Head of caudate nucleus (tissue), 42 donors: ENCODE results near the gene PKP3.
A peak's percentile ranks its signal among the peaks of the same experiment; 100 is the strongest.
"Not testable (repeated sequence)": the region's sequence is repeated elsewhere in the genome, so short reads cannot be mapped to it uniquely, and the experiment has no call there.

ENCODE experiments used
- DNase-seq, 42 donors: peaks; one replicate each; pipeline versions ENCODE4 v3.0.0 to v3.0.0-alpha.2; 2020 to 2021; ENCODE audit warnings: mixed read lengths in 7 of 42
- intact Hi-C: fragments of 100-400 bp; cut with DNase I; formaldehyde crosslinking; loops from one replicate; pipeline ENCODE4 v1.15.0; 2022

Gene PKP3

GRCh38 chr11:394034-394857 lies at the start of gene PKP3:
TSS of gene PKP3 (plus strand) at chr11:394209. CDS start at chr11:394293, 84 bp downstream.
- intact Hi-C loops = no loop called here
- DNase-seq = no peak

- intact Hi-C loops = no loop called here
- peak in 1 of 42 donors; percentile 10 for DNase-seq
Measured at GRCh38 chr11:344836-345578, 49.0 kb upstream of the PKP3 start.

GRCh38 chr11:346529-346928 lies 47.5 kb upstream of the PKP3 start:
- intact Hi-C loops = no loop called here

GRCh38 chr11:349270-349954 lies 44.6 kb upstream of the PKP3 start:
- intact Hi-C loops = not testable (repeated sequence)
- peak in 1 of 42 donors; percentile 12 for DNase-seq

More at GRCh38 chr11:346529-346928, 47.5 kb upstream of the PKP3 start:
- no peak for DNase-seq

GRCh38 chr11:350033-350722 lies 43.8 kb upstream of the PKP3 start:
- intact Hi-C loops = loop anchor here (10.0 kb wide), 2 partner anchors 45 to 145 kb away; partner anchors contain the start of genes BET1L, IFITM2 and RIC8A
- DNase-seq = peak in 1 of 42 donors; percentile 12

GRCh38 chr11:350723-351255 lies 43.2 kb upstream of the PKP3 start:
- intact Hi-C loops = loop anchor here (10.0 kb wide), 2 partner anchors 46 to 146 kb away; partner anchors contain the start of genes BET1L, IFITM2 and RIC8A
- DNase-seq = no peak

GRCh38 chr11:351411-351810 lies 42.6 kb upstream of the PKP3 start:
- intact Hi-C loops = loop anchor here (10.0 kb wide), 2 partner anchors 47 to 147 kb away; partner anchors contain the start of genes BET1L, IFITM2 and RIC8A
- DNase-seq = no peak

GRCh38 chr11:352456-353031 lies 41.5 kb upstream of the PKP3 start:
- intact Hi-C loops = loop anchor here (10.0 kb wide), 2 partner anchors 48 to 148 kb away; partner anchors contain the start of genes BET1L, IFITM2 and RIC8A
- DNase-seq = no peak

- intact Hi-C loops = loop anchor here (10.0 kb wide), 2 partner anchors 49 to 149 kb away; partner anchors contain the start of genes BET1L, IFITM2 and RIC8A
- DNase-seq = peak; percentile 38 to 86 (median 71)
Measured at GRCh38 chr11:353179-353873, 40.7 kb upstream of the PKP3 start.

- intact Hi-C loops = loop anchor here (10.0 kb wide), 2 partner anchors 51 to 151 kb away; partner anchors contain the start of genes BET1L, IFITM2 and RIC8A
Measured at GRCh38 chr11:355581-356458, 38.2 kb upstream of the PKP3 start.

GRCh38 chr11:356610-357009 lies 37.4 kb upstream of the PKP3 start:
- no peak for DNase-seq
- intact Hi-C loops = loop anchor here (10.0 kb wide), 2 partner anchors 52 to 152 kb away; partner anchors contain the start of genes BET1L, IFITM2 and RIC8A

More at GRCh38 chr11:355581-356458, 38.2 kb upstream of the PKP3 start:
- peak; percentile 51 to 91 (median 79) for DNase-seq

GRCh38 chr11:357582-357981 lies 36.4 kb upstream of the PKP3 start:
- intact Hi-C loops = loop anchor here (10.0 kb wide), 2 partner anchors 53 to 153 kb away; partner anchors contain the start of genes BET1L, IFITM2 and RIC8A
- no peak for DNase-seq

GRCh38 chr11:358129-358800 lies 35.7 kb upstream of the PKP3 start:
- intact Hi-C loops = loop anchor here (10.0 kb wide), 2 partner anchors 53 to 153 kb away; partner anchors contain the start of genes BET1L, IFITM2 and RIC8A
- DNase-seq = no peak

GRCh38 chr11:359181-359714 lies 34.8 kb upstream of the PKP3 start:
- peak in 6 of 42 donors; percentile 34 to 79 (median 60) for DNase-seq
- intact Hi-C loops = loop anchor here (10.0 kb wide), 2 partner anchors 54 to 154 kb away; partner anchors contain the start of genes BET1L, IFITM2 and RIC8A
